Duodenal mucosa (tissue), 2 donors: ENCODE results near the gene SEZ6.

Experiments used
- H3K27ac ChIP-seq: one replicate; pipeline ENCODE4 v1.7.0; 2013; ENCODE audit warnings: low read depth, low read length
- H3K27me3 ChIP-seq, 2 donors: one replicate each; pipeline ENCODE4 v1.7.0; 2013; ENCODE audit warnings: low read length in 2 of 2, control low read depth in 1 of 2; ENCODE audit not compliant: insufficient read depth in 2 of 2, control insufficient read depth in 1 of 2
- H3K36me3 ChIP-seq, 2 donors: one replicate each; pipeline ENCODE4 v1.7.0; 2013; ENCODE audit warnings: low read length in 2 of 2, control low read depth in 1 of 2; ENCODE audit not compliant: insufficient read depth in 2 of 2, control insufficient read depth in 1 of 2
- H3K4me1 ChIP-seq, 2 donors: one replicate each; pipeline ENCODE4 v1.7.0; 2013; ENCODE audit warnings: low read length in 2 of 2, control low read depth in 1 of 2; ENCODE audit not compliant: insufficient read depth in 2 of 2, control insufficient read depth in 1 of 2
- H3K4me3 ChIP-seq, 2 donors: one replicate each; pipeline ENCODE4 v1.7.0; 2013; ENCODE audit warnings: low read length in 2 of 2, low read depth in 1 of 2
- H3K9ac ChIP-seq, 2 donors: one replicate each; pipeline ENCODE4 v1.7.0; 2013; ENCODE audit warnings: low read length in 2 of 2, low read depth in 1 of 2
- H3K9me3 ChIP-seq, 2 donors: one replicate each; pipeline ENCODE4 v1.7.0; 2013; ENCODE audit warnings: low read length in 2 of 2, control low read depth in 1 of 2; ENCODE audit not compliant: control insufficient read depth in 1 of 2

SEZ6 gene

GRCh38 chr17:28969706-28970393, 36.0 kb downstream of the SEZ6 start:
- H3K4me1 ChIP-seq = peaks cover 20 to 25% of the 10 kb centered on the region in 2 donors

GRCh38 chr17:28968914-28969295, 36.9 kb downstream of the SEZ6 start:
- H3K27ac ChIP-seq = no peak overlapping the region
- no peak overlapping the region for H3K9ac ChIP-seq
- no peaks in the 10 kb centered on the region for H3K36me3 ChIP-seq
- peaks cover 10 to 15% of the 10 kb centered on the region in 2 donors for H3K4me1 ChIP-seq
- H3K27me3 ChIP-seq = peaks cover 0 to 4% of the 10 kb centered on the region in 2 donors
- H3K4me3 ChIP-seq = no peak overlapping the region
- no peaks in the 10 kb centered on the region for H3K9me3 ChIP-seq

More at GRCh38 chr17:28969706-28970393, 36.0 kb downstream of the SEZ6 start:
- no peaks in the 10 kb centered on the region for H3K9me3 ChIP-seq
- no peak overlapping the region for H3K4me3 ChIP-seq
- no peak overlapping the region for H3K9ac ChIP-seq
- no peak overlapping the region for H3K27ac ChIP-seq
- H3K36me3 ChIP-seq = no peaks in the 10 kb centered on the region
- H3K27me3 ChIP-seq = no peaks in the 10 kb centered on the region

- Histone ChIP-seq H3K9me3 (no peaks in the 10 kb centered on the region), H3K4me1 (peaks cover 5 to 10% of the 10 kb centered on the region in 2 donors), H3K27me3 (peaks cover 2 to 4% of the 10 kb centered on the region in 2 donors), H3K36me3 (no peaks in the 10 kb centered on the region), H3K9ac (no peak overlapping the region), H3K4me3 (no peak overlapping the region), H3K27ac (no peak overlapping the region)
Measured at GRCh38 chr17:28968231-28968913, 37.5 kb downstream of the SEZ6 start.

GRCh38 chr17:28967221-28968135, 38.4 kb downstream of the SEZ6 start:
- Histone ChIP-seq H3K4me1 (peaks cover 3 to 4% of the 10 kb centered on the region in 2 donors), H3K27ac (no peak overlapping the region), H3K9ac (no peak overlapping the region), H3K9me3 (no peaks in the 10 kb centered on the region), H3K27me3 (peaks cover 4 to 5% of the 10 kb centered on the region in 2 donors), H3K36me3 (no peaks in the 10 kb centered on the region), H3K4me3 (no peak overlapping the region)

GRCh38 chr17:28963841-28964240, 42.0 kb downstream of the SEZ6 start:
- no peaks in the 10 kb centered on the region for H3K36me3 ChIP-seq
- no peak overlapping the region for H3K4me3 ChIP-seq
- no peak overlapping the region for H3K27ac ChIP-seq

GRCh38 chr17:28963055-28963611, 42.7 kb downstream of the SEZ6 start:
- H3K4me3 ChIP-seq = no peak overlapping the region
- no peaks in the 10 kb centered on the region for H3K36me3 ChIP-seq
- no peaks in the 10 kb centered on the region for H3K9me3 ChIP-seq
- no peak overlapping the region for H3K9ac ChIP-seq
- H3K27ac ChIP-seq = no peak overlapping the region
- H3K27me3 ChIP-seq = peaks cover 4 to 5% of the 10 kb centered on the region in 2 donors
- H3K4me1 ChIP-seq = no peaks in the 10 kb centered on the region

More at GRCh38 chr17:28963841-28964240, 42.0 kb downstream of the SEZ6 start:
- peaks cover 4 to 5% of the 10 kb centered on the region in 2 donors for H3K27me3 ChIP-seq
- no peaks in the 10 kb centered on the region for H3K4me1 ChIP-seq
- no peaks in the 10 kb centered on the region for H3K9me3 ChIP-seq
- no peak overlapping the region for H3K9ac ChIP-seq

GRCh38 chr17:28961391-28961790, 44.4 kb downstream of the SEZ6 start:
- Histone ChIP-seq H3K27me3 (peaks cover 4 to 5% of the 10 kb centered on the region in 2 donors), H3K4me1 (no peaks in the 10 kb centered on the region), H3K9ac (no peak overlapping the region), H3K27ac (no peak overlapping the region), H3K9me3 (no peaks in the 10 kb centered on the region), H3K4me3 (no peak overlapping the region), H3K36me3 (no peaks in the 10 kb centered on the region)

- Histone ChIP-seq H3K4me3 (no peak overlapping the region), H3K9ac (no peak overlapping the region), H3K4me1 (no peaks in the 10 kb centered on the region), H3K27me3 (peaks cover 4 to 5% of the 10 kb centered on the region in 2 donors), H3K36me3 (no peaks in the 10 kb centered on the region), H3K9me3 (no peaks in the 10 kb centered on the region), H3K27ac (no peak overlapping the region)
Measured at GRCh38 chr17:28960256-28961061, 45.4 kb downstream of the SEZ6 start.

- Histone ChIP-seq H3K4me3 (no peak overlapping the region), H3K36me3 (no peaks in the 10 kb centered on the region), H3K27me3 (peaks cover 2 to 5% of the 10 kb centered on the region in 2 donors), H3K27ac (no peak overlapping the region), H3K9ac (no peak overlapping the region), H3K4me1 (no peaks in the 10 kb centered on the region), H3K9me3 (no peaks in the 10 kb centered on the region)
Measured at GRCh38 chr17:28959471-28959871, 46.4 kb downstream of the SEZ6 start.
